Immature natural killer cell (primary cell): ENCODE results near the gene SMIM38. TPM values are rescaled to one million over a fixed set of nuclear protein-coding genes. Genes with fewer than 3 reads are reported as not detected.

Experiments used
- polyA plus RNA-seq, 3 donors: library from polyadenylated mRNA; unstranded; fragments of 300-500 nt; fragmentation: Illumina TruSeq; gene quantifications; one replicate each; pipeline ENCODE4 v1.2.3, GENCODE V29; 2021

SMIM38 gene
- polyA plus RNA-seq, 3 donors from 2014 or later = not detected

Other genes starting within 250 kb of the SMIM38 start
- not detected for gene MRGPRD, start 174.9 kb upstream of the SMIM38 start, polyA plus RNA-seq
- gene MRGPRF, start 142.7 kb upstream of the SMIM38 start, polyA plus RNA-seq = not detected
- 1 to 10 TPM; 4.8 to 7.0 (median 5.0) TPM for gene TPCN2, start 107.0 kb upstream of the SMIM38 start, polyA plus RNA-seq
- gene MYEOV, start 138.2 kb downstream of the SMIM38 start, polyA plus RNA-seq = not detected